Stimulated activated CD8-positive, alpha-beta memory T cell treated with anti-CD3 and anti-CD28 coated beads, Interleukin-7, amount 100 ng/mL, for 4 hours (primary cell): ENCODE measurements around the gene FAM89A.
"Not testable (repeated sequence)": the region's sequence is repeated elsewhere in the genome, so short reads cannot be mapped to it uniquely, and the experiment has no call there.

Source experiments
- DNase-seq, 2 donors: peaks; one replicate each; pipeline ENCODE4 v3.0.0-alpha.2; 2020; ENCODE audit warnings: low read depth in 2 of 2

Gene FAM89A

GRCh38 chr1:231055271-231055670, 15.2 kb upstream of the FAM89A start:
- DNase-seq: no peak

- no peak for DNase-seq
Measured at GRCh38 chr1:231053493-231054162, 13.6 kb upstream of the FAM89A start.

GRCh38 chr1:231052777-231053176, 12.7 kb upstream of the FAM89A start:
- DNase-seq: no peak

DNA sequence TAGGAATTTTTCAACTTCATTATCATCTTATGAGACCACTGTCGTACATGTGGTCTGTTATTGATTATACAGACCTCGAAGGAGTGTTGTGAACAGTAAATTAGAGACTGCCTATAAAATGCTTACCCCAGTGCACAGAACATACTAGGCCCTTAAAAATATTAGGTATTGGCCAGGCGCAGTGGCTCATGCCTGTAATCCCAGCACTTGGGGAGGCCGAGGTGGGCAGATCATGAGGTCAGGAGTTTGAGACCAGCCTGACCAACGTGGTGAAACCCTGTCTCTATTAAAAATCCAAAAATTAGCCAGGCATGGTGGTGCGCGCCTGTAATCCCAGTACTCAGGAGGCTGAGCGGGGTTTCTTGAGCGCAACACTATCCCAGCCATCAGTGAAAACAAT, 10.9 kb upstream of the FAM89A start:
- not testable (repeated sequence) for DNase-seq

GRCh38 chr1:231050395-231050794, 10.3 kb upstream of the FAM89A start:
- no peak for DNase-seq

- no peak for DNase-seq
Measured at GRCh38 chr1:231049121-231049979, 9.3 kb upstream of the FAM89A start.

DNA sequence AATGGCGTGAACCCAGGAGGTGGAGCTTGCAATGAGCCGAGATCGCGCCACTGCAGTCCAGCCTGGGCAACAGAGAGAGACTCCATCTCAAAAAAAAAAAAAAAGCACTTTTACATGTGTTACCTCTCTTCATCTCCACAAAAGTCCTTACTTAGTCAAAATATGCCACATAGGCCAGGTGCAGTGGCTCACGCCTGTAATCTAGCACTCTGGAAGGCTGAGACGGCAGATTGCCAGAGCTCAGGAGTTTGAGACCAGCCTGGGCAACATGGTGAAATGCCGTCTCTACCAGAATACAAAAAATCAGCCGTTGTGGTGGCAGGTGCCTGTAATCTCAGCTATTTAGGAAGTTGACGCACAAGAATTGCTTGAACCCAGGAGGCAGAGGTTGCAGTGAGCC, 8.4 kb upstream of the FAM89A start:
- DNase-seq: not testable (repeated sequence)

GRCh38 chr1:231047529-231047928, 7.5 kb upstream of the FAM89A start:
- DNase-seq: not testable (repeated sequence)

GRCh38 chr1:231046730-231047395, 6.8 kb upstream of the FAM89A start:
- no peak for DNase-seq

GRCh38 chr1:231045921-231046729, 6.1 kb upstream of the FAM89A start:
- not testable (repeated sequence) for DNase-seq

GRCh38 chr1:231045286-231045685, 5.2 kb upstream of the FAM89A start:
- DNase-seq: no peak

- no peak for DNase-seq
Measured at GRCh38 chr1:231044588-231044987, 4.5 kb upstream of the FAM89A start.

- DNase-seq: no peak
Measured at GRCh38 chr1:231041719-231042261, 1.7 kb upstream of the FAM89A start.

DNA sequence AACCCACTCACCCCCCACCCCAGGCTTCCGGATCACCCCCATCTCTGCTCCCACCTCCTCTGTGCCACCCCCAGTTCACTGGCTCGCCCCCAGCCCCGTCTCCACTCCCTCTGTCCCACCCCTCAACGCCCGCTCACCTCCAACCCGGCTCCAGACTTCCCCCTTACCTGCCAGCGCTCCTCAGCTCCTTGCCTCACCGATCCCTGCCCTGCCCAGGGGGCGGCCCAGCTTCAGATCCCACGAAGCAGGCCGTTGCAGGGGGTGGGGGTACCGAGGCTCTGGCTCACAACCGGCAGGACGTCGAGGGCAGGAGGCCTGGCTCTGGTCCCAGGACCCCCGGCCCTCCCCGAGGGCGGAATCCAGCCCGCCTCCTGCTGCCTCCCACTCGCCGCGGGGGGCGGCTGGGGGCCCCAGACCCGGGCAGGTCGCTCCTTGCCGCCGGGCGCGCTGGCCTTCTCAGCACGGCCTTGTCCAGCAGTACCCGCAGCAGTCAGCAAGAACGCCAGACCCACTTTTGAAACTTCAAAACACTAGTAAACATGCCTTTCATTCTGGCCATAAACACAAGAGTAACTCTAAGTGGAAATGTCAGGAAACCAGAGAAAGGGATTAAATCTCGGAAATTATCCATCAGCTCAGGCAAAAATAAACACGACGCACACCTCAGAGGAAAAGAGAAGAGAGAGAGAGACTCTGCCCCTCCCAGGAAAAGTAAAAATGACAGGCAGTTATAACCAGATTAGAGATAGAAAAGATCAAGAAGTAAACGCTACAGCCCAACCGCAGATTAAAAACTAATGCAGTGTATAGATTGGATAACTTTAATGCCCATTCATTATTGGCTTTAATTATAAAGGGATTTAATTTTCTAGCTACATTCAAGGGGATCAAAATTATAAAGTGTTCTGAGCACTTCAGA, 1.0 kb upstream of the FAM89A start:
- DNase-seq: no peak

DNA sequence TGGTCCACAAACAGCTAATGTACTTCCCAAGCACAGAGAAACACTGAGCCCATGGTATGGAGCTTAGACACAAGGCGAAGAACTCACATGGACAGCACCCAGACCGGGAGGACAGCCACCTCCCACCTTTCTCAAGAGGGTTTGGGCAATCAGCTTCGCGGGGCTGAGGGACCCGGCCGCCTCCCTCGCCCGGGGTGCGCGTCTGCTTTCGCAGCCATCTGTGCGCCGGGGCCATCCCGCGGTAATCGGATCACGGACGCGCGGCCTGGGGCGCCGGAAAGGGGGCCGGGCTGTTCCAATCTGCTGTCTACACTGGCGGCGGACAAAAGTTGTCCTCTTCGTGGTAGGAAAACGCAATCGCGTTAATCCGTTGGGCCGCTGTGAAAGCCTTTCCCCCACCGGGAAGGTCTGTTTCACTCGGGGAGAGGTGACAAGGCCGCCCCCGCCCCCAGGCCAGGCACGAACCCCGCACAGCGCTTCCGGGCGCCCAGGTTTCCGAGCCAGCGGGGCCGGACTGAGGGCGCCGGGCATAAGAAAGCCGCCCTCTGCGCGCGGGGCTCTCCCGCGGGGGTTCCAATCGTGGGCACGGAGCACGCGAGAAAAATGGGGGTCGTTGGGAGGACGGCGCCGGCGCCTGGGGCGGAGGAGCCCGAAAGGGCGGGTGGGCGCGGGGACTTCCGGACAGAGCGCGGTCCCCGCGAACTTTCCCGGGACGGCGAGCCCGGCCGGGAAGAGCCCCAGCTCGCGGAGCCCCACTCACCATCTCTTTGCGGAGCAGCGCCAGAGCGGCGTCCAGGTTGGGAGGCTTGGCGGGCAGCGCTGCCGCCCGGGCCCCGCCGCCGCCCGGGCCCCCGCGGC, 664 bp downstream of the FAM89A start:
- DNase-seq: peak in 1 of 2 donors; percentile 37

- DNase-seq: no peak
Measured at GRCh38 chr1:231037585-231038517, 2.2 kb downstream of the FAM89A start.

DNA sequence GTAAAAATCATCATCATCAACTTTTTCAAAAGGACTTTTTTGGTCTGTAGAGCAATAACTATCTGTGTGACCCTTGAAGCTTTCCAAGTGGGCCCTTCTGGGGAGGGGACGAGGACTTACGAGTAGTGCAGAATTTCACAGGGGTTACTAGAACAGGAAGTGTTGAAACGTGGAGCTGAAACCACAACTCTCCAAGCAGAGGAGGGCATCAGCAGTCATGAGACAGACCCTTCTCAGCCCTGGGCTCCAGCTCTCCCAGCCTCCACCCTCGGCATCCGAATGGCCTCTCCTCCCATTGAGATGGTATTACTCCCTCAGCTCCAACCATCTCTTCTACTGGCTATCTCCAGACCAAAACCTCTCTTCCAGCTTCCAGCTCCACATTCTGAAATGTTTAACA, 3.6 kb downstream of the FAM89A start:
- DNase-seq: no peak

- DNase-seq: no peak
Measured at GRCh38 chr1:231035799-231036198, 4.3 kb downstream of the FAM89A start.
